ENCODE data around the gene ZNF146. TPM values are rescaled to one million over a fixed set of nuclear protein-coding genes. Genes with fewer than 3 reads are reported as not detected.

Gene ZNF146
- total RNA-seq, 2 experiments from 2014 or later: 13.6 to 13.7 TPM

GRCh38 chr19:36256853-36257519 lies 42.1 kb downstream of the ZNF146 start:
- intact Hi-C loops (cut with DNase I, micrococcal nuclease): no loop called here
- CTCF ChIA-PET: no interaction called here
- H3K9me3 Mint-ChIP-seq: peaks cover 7% of the 10 kb centered on the region

GRCh38 chr19:36257520-36257876 lies 42.6 kb downstream of the ZNF146 start:
- Mint-ChIP-seq H3K27ac (no peak overlapping the region), H3K4me3 (no peak overlapping the region), H3K36me3 (ENCODE audit: low read depth) (peaks cover 9% of the 10 kb centered on the region), H3K4me1 (ENCODE audit: low read depth) (no peaks in the 10 kb centered on the region), H3K9me3 (peaks cover 6% of the 10 kb centered on the region), H3K27me3 (no peaks in the 10 kb centered on the region)
- H3K27me3 ChIP-seq (ENCODE audit: control insufficient read depth in 1 of 2, insufficient read depth in 2 of 2, low read length in 2 of 2): no peaks in the 10 kb centered on the region
- intact Hi-C loops (cut with DNase I, micrococcal nuclease): no loop called here
- H3K9me3 ChIP-seq (ENCODE audit: control insufficient read depth in 1 of 2, insufficient read depth in 1 of 2, low read length in 2 of 2): peaks cover 22 to 61% of the 10 kb centered on the region in 2 experiments
- POLR2A ChIA-PET: no interaction called here
- DNase-seq (no peak), ATAC-seq (ENCODE audit: poor library complexity) (no peak)
- H3K36me3 ChIP-seq (ENCODE audit: insufficient read depth, low read length): no peaks in the 10 kb centered on the region
- H3K4me1 ChIP-seq (ENCODE audit: insufficient read depth, low read length): no peaks in the 10 kb centered on the region
- H3K27ac ChIP-seq (ENCODE audit: low read depth in 1 of 2, low read length in 2 of 2): no peak overlapping the region
- H3K4me3 ChIP-seq (ENCODE audit: low read length): no peak overlapping the region
- no peak for TF ChIP-seq CTCF (IDR thresholded peaks at IDR 0.05)
- CTCF ChIA-PET: no interaction called here

More at GRCh38 chr19:36256853-36257519, 42.1 kb downstream of the ZNF146 start:
- no peak overlapping the region for H3K27ac Mint-ChIP-seq
- TF ChIP-seq CTCF (IDR thresholded peaks at IDR 0.05): no peak
- no peaks in the 10 kb centered on the region for H3K36me3 ChIP-seq (ENCODE audit: insufficient read depth, low read length)
- no peak overlapping the region for H3K27ac ChIP-seq (ENCODE audit: low read depth in 1 of 2, low read length in 2 of 2)
- no peaks in the 10 kb centered on the region for H3K27me3 Mint-ChIP-seq
- POLR2A ChIA-PET: no interaction called here
- H3K27me3 ChIP-seq (ENCODE audit: control insufficient read depth in 1 of 2, insufficient read depth in 2 of 2, low read length in 2 of 2): no peaks in the 10 kb centered on the region
- H3K9me3 ChIP-seq (ENCODE audit: control insufficient read depth in 1 of 2, insufficient read depth in 1 of 2, low read length in 2 of 2): peaks cover 23 to 61% of the 10 kb centered on the region in 2 experiments
- no peak for DNase-seq
- no peaks in the 10 kb centered on the region for H3K4me1 Mint-ChIP-seq (ENCODE audit: low read depth)
- H3K4me1 ChIP-seq (ENCODE audit: insufficient read depth, low read length): no peaks in the 10 kb centered on the region
- no peak overlapping the region for H3K4me3 Mint-ChIP-seq
- ATAC-seq (ENCODE audit: poor library complexity): no peak
- peaks cover 9% of the 10 kb centered on the region for H3K36me3 Mint-ChIP-seq (ENCODE audit: low read depth)
- no peak overlapping the region for H3K4me3 ChIP-seq (ENCODE audit: low read length)

- H3K4me3 Mint-ChIP-seq: no peak overlapping the region
- ChIA-PET POLR2A (no interaction called here), CTCF (no interaction called here)
- ATAC-seq (ENCODE audit: poor library complexity) (no peak), DNase-seq (no peak)
- H3K27me3 ChIP-seq (ENCODE audit: control insufficient read depth in 1 of 2, insufficient read depth in 2 of 2, low read length in 2 of 2): no peaks in the 10 kb centered on the region
- no peak overlapping the region for H3K27ac ChIP-seq (ENCODE audit: low read depth in 1 of 2, low read length in 2 of 2)
- intact Hi-C loops (cut with DNase I, micrococcal nuclease): no loop called here
- H3K27me3 Mint-ChIP-seq: no peaks in the 10 kb centered on the region
- H3K4me1 Mint-ChIP-seq (ENCODE audit: low read depth): no peaks in the 10 kb centered on the region
- H3K4me1 ChIP-seq (ENCODE audit: insufficient read depth, low read length): no peaks in the 10 kb centered on the region
- H3K9me3 ChIP-seq (ENCODE audit: control insufficient read depth in 1 of 2, insufficient read depth in 1 of 2, low read length in 2 of 2): peaks cover 22 to 61% of the 10 kb centered on the region in 2 experiments
- peaks cover 11% of the 10 kb centered on the region for H3K36me3 Mint-ChIP-seq (ENCODE audit: low read depth)
- no peak overlapping the region for H3K4me3 ChIP-seq (ENCODE audit: low read length)
- H3K27ac Mint-ChIP-seq: no peak overlapping the region
- no peaks in the 10 kb centered on the region for H3K36me3 ChIP-seq (ENCODE audit: insufficient read depth, low read length)
- no peak for TF ChIP-seq CTCF (IDR thresholded peaks at IDR 0.05)
- H3K9me3 Mint-ChIP-seq: peaks cover 8% of the 10 kb centered on the region
These were observed 43.3 kb downstream of the ZNF146 start for GRCh38 chr19:36258028-36258875.
